T-helper 2 cell treated with Interferon-gamma antibody and Interleukin-4, amounts not matched to agents 5 μg/mL and 100 μg/mL, for 36 hours (primary cell): Measurements from ENCODE around the gene HBB.

Experiments
- DNase-seq: peaks from one replicate; pipeline ENCODE4 v3.0.0; 2021; ENCODE audit warnings: low spot score
- H3K27ac Mint-ChIP-seq: one replicate; pipeline ENCODE4 v1.8.0; 2021; ENCODE audit warnings: mild to moderate bottlenecking, mixed read lengths
- H3K27me3 Mint-ChIP-seq: one replicate; pipeline ENCODE4 v1.8.0; 2021; ENCODE audit warnings: low read depth, mixed read lengths
- H3K36me3 Mint-ChIP-seq: one replicate; pipeline ENCODE4 v1.8.0; 2021; ENCODE audit warnings: low read depth, mixed read lengths
- H3K4me1 Mint-ChIP-seq: one replicate; pipeline ENCODE4 v1.8.0; 2021; ENCODE audit warnings: low read depth, mixed read lengths
- H3K4me3 Mint-ChIP-seq: one replicate; pipeline ENCODE4 v1.8.0; 2022; ENCODE audit warnings: mild to moderate bottlenecking, moderate library complexity, mixed read lengths
- H3K9me3 Mint-ChIP-seq: one replicate; pipeline ENCODE4 v1.8.0; 2021; ENCODE audit warnings: mixed read lengths

Gene HBB

DNA sequence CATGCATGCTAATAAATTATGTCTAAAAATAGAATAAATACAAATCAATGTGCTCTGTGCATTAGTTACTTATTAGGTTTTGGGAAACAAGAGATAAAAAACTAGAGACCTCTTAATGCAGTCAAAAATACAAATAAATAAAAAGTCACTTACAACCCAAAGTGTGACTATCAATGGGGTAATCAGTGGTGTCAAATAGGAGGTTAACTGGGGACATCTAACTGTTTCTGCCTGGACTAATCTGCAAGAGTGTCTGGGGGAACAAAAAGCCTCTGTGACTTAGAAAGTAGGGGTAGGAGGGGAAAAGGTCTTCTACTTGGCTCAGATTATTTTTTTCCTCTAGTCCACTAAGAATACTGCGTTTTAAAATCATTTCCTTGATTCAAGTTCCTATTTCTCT lies 810 bp upstream of the HBB start:
- no peaks in the 10 kb centered on the region for H3K27me3 Mint-ChIP-seq
- DNase-seq, result no peak
- H3K27ac Mint-ChIP-seq, result no peak overlapping the region

DNA sequence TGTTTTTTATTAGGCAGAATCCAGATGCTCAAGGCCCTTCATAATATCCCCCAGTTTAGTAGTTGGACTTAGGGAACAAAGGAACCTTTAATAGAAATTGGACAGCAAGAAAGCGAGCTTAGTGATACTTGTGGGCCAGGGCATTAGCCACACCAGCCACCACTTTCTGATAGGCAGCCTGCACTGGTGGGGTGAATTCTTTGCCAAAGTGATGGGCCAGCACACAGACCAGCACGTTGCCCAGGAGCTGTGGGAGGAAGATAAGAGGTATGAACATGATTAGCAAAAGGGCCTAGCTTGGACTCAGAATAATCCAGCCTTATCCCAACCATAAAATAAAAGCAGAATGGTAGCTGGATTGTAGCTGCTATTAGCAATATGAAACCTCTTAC lies 1.4 kb downstream of the HBB start:
- no peaks in the 10 kb centered on the region for H3K36me3 Mint-ChIP-seq
- H3K4me1 Mint-ChIP-seq, result no peaks in the 10 kb centered on the region
- no peak for DNase-seq

More for the DNA sequence above, 810 bp upstream of the HBB start:
- no peak overlapping the region for H3K4me3 Mint-ChIP-seq
- H3K4me1 Mint-ChIP-seq, result no peaks in the 10 kb centered on the region
- no peaks in the 10 kb centered on the region for H3K36me3 Mint-ChIP-seq
- H3K9me3 Mint-ChIP-seq, result no peaks in the 10 kb centered on the region

DNA sequence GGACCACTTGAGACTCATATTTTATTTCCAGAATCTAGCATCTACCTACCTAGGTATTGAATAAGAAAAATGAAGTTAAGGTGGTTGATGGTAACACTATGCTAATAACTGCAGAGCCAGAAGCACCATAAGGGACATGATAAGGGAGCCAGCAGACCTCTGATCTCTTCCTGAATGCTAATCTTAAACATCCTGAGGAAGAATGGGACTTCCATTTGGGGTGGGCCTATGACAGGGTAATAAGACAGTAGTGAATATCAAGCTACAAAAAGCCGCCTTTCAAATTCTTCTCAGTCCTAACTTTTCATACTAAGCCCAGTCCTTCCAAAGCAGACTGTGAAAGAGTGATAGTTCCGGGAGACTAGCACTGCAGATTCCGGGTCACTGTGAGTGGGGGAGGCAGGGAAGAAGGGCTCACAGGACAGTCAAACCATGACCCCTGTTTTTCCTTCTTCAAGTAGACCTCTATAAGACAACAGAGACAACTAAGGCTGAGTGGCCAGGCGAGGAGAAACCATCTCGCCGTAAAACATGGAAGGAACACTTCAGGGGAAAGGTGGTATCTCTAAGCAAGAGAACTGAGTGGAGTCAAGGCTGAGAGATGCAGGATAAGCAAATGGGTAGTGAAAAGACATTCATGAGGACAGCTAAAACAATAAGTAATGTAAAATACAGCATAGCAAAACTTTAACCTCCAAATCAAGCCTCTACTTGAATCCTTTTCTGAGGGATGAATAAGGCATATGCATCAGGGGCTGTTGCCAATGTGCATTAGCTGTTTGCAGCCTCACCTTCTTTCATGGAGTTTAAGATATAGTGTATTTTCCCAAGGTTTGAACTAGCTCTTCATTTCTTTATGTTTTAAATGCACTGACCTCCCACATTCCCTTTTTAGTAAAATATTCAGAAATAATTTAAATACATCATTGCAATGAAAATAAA lies 2.1 kb downstream of the HBB start:
- no peaks in the 10 kb centered on the region for H3K36me3 Mint-ChIP-seq
- no peak overlapping the region for H3K27ac Mint-ChIP-seq
- DNase-seq, result no peak
- H3K9me3 Mint-ChIP-seq, result no peaks in the 10 kb centered on the region
- no peak overlapping the region for H3K4me3 Mint-ChIP-seq
- H3K4me1 Mint-ChIP-seq, result no peaks in the 10 kb centered on the region
- no peaks in the 10 kb centered on the region for H3K27me3 Mint-ChIP-seq

More for the DNA sequence above, 1.4 kb downstream of the HBB start:
- no peaks in the 10 kb centered on the region for H3K27me3 Mint-ChIP-seq
- no peak overlapping the region for H3K27ac Mint-ChIP-seq
- H3K9me3 Mint-ChIP-seq, result no peaks in the 10 kb centered on the region
- no peak overlapping the region for H3K4me3 Mint-ChIP-seq

DNA sequence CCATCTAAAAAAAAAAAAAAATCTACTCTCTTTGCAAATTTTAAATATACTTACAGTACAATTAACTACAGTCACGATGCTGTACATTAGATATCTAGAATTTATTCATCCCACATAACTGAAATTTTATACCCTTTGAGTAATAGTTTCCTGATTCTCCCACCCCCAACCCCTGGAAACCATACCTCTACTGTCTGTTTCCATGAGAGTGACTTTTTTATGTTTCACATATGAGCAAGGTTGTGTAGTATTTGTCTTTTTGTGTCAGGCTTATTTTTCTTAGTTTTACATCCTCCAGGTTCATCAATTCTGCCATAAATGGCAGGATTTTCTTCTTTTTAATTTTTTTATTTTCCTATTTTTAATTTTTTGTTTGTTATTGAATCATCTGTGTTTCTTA lies 3.2 kb downstream of the HBB start:
- no peak overlapping the region for H3K4me3 Mint-ChIP-seq
- no peaks in the 10 kb centered on the region for H3K4me1 Mint-ChIP-seq
- H3K36me3 Mint-ChIP-seq, result no peaks in the 10 kb centered on the region
- H3K27me3 Mint-ChIP-seq, result no peaks in the 10 kb centered on the region
- no peaks in the 10 kb centered on the region for H3K9me3 Mint-ChIP-seq
- DNase-seq, result no peak
- no peak overlapping the region for H3K27ac Mint-ChIP-seq

DNA sequence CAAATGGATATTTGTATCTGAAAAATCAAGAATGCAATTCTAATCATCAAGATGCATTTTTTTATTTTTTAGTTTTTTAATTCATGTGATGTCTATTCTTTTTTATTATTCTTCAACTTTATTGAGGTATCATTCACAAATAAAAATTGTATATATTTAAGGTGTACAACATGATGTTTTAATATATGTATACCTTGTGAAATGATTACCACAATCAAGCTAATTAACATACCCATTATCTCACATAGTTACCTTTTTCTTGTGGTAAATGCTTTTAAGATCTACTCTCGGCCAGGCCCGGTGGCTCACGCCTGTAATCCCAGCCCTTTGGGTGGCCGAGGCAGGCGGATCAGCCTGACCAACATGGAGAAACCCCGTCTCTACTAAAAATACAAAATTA lies 3.7 kb downstream of the HBB start:
- DNase-seq, result no peak
- H3K9me3 Mint-ChIP-seq, result no peaks in the 10 kb centered on the region

DNA sequence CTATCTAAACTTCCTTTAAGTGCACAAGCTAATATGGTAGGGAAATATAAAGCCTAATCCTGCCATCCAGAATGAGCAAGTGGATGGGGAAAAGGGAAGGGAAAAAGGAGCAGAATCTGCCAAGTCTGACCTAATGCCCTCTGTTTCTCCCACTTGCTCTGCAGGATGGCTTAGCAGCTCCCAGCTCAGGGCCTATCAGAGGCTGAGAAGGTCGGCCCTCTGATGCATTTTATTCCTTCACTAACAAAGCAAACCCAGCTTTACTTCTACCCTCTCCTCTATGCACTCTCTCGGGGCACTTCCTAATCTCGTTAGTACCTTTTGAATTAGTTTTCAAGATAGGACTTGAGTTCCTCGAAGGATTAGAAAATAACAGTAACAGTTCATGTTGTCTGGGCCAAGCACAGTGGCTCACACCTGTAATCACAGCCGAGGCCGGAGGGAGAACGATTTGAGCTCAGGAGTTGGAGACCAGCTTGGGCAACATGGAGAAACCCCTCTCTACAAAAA lies 16.4 kb downstream of the HBB start:
- no peaks in the 10 kb centered on the region for H3K9me3 Mint-ChIP-seq
- no peak overlapping the region for H3K4me3 Mint-ChIP-seq
- H3K27me3 Mint-ChIP-seq, result no peaks in the 10 kb centered on the region
- DNase-seq, result no peak
- H3K36me3 Mint-ChIP-seq, result no peaks in the 10 kb centered on the region
- H3K4me1 Mint-ChIP-seq, result no peaks in the 10 kb centered on the region
- no peak overlapping the region for H3K27ac Mint-ChIP-seq

More for the DNA sequence above, 3.7 kb downstream of the HBB start:
- Mint-ChIP-seq H3K4me1 (no peaks in the 10 kb centered on the region), H3K27me3 (no peaks in the 10 kb centered on the region), H3K4me3 (no peak overlapping the region), H3K27ac (no peak overlapping the region), H3K36me3 (no peaks in the 10 kb centered on the region)

DNA sequence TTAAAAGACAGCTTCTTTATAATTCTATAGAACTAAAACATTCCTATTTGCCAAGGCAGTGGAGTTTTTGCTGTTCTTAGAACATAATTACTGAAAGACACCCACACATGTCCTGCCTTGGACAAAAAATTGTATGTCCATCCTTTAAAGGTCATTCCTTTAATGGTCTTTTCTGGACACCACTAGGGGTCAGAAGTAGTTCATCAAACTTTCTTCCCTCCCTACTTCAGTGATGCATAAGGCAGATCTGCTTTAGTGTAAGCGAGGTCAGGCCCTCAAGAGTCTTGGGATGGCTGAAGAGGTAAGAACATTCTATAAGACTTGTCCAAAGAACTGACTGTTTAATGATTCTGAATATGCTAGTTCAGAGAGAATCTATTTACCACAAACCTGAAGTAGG lies 22.1 kb downstream of the HBB start:
- no peak overlapping the region for H3K4me3 Mint-ChIP-seq
- H3K36me3 Mint-ChIP-seq, result no peaks in the 10 kb centered on the region
- no peak for DNase-seq
- no peak overlapping the region for H3K27ac Mint-ChIP-seq
- H3K9me3 Mint-ChIP-seq, result no peaks in the 10 kb centered on the region
- no peaks in the 10 kb centered on the region for H3K4me1 Mint-ChIP-seq
- no peaks in the 10 kb centered on the region for H3K27me3 Mint-ChIP-seq

DNA sequence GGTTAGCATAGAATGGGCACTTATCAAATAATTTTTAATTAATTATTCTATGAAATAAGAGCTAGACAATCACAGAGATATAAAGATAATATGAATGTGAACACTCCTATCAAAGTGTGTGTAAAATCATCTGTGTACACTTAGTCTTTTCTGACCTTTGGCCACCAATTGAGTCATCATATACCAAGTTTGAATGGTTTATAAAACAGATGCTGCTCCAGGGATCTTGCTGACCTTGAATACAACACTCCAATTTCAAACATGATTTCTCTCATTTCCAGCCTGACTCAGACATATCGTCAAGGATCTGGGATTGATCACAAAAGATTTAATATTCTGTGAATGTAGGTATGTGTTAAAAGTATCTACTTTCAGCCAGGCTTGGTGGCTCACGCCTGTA lies 23.5 kb downstream of the HBB start:
- DNase-seq, result no peak
- H3K4me1 Mint-ChIP-seq, result no peaks in the 10 kb centered on the region
- no peaks in the 10 kb centered on the region for H3K9me3 Mint-ChIP-seq
- H3K4me3 Mint-ChIP-seq, result no peak overlapping the region
- H3K27ac Mint-ChIP-seq, result no peak overlapping the region
- no peaks in the 10 kb centered on the region for H3K27me3 Mint-ChIP-seq
- no peaks in the 10 kb centered on the region for H3K36me3 Mint-ChIP-seq

DNA sequence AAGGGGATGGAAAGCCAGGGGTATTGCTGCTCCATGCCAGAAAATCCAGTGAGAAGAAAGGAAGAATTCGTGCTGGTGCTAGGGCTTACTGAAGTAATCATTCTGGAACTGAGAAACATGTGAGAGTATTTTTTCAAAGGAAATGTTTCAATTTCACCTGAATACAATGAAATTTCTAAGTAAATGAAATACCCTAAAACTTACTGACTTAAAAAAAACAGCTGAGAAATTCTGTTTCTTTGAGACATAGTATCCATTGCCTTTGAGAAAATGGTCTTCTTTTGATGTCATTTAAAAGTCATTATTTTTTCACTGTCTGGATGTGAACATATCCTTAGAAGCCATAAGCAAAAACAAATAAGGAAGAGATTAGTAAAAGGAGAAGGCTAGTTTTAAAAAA lies 26.3 kb downstream of the HBB start, which contains the start of gene OR51V1:
TSS of gene OR51V1 (minus strand) at position 101 of the 400 bp plus-strand sequence. CDS start at position 101, 0 bp downstream.
- Mint-ChIP-seq H3K4me1 (no peaks in the 10 kb centered on the region), H3K27me3 (no peaks in the 10 kb centered on the region), H3K4me3 (no peak within 1 kb of the TSS), H3K27ac (no peak within 1 kb of the TSS), H3K9me3 (no peaks in the 10 kb centered on the region), H3K36me3 (no peaks in the 10 kb centered on the region)
- no peak for DNase-seq

DNA sequence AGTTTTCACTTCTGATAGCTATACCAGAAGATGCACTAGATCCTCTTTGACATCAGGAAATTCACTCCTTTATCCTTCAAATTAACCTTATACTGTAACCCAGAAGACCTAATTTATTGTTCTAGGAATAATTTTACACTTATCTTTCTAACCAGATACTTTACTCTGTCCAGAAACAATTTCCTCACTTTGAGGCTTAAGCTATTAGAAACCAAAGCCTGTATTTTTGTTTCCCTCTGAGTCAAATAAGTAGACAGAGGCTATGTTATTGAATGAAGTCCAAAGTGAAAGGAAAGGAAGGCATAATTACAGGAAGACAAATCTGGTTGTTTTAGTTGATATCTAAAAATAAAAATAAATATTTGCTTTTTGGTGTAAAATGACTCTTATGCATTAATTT lies 28.6 kb downstream of the HBB start:
- no peaks in the 10 kb centered on the region for H3K36me3 Mint-ChIP-seq
- no peaks in the 10 kb centered on the region for H3K4me1 Mint-ChIP-seq
- no peaks in the 10 kb centered on the region for H3K9me3 Mint-ChIP-seq
- no peak for DNase-seq
- H3K27ac Mint-ChIP-seq, result no peak overlapping the region
- H3K27me3 Mint-ChIP-seq, result no peaks in the 10 kb centered on the region
- H3K4me3 Mint-ChIP-seq, result no peak overlapping the region

DNA sequence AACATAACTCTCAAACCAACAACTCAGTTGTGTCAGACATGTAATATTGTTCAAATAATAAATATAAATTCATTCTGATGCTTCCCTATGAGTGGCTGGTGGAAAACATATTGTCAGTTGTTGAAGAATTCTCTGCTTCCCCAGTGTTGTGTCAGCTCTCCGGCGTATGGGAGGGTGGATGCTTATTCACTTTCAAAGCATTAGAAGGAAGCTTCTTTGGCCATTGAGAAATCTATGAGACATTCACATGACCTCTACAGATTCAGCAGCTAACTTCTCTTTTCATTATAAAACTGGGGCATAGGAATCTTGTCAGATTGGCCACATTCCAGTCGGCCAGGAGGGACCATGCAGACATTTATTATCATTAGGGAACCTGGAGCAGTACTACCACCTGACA lies 29.3 kb downstream of the HBB start:
- H3K27ac Mint-ChIP-seq, result no peak overlapping the region
- no peaks in the 10 kb centered on the region for H3K36me3 Mint-ChIP-seq
- no peak overlapping the region for H3K4me3 Mint-ChIP-seq
- no peak for DNase-seq
- no peaks in the 10 kb centered on the region for H3K27me3 Mint-ChIP-seq
- no peaks in the 10 kb centered on the region for H3K9me3 Mint-ChIP-seq
- H3K4me1 Mint-ChIP-seq, result no peaks in the 10 kb centered on the region

DNA sequence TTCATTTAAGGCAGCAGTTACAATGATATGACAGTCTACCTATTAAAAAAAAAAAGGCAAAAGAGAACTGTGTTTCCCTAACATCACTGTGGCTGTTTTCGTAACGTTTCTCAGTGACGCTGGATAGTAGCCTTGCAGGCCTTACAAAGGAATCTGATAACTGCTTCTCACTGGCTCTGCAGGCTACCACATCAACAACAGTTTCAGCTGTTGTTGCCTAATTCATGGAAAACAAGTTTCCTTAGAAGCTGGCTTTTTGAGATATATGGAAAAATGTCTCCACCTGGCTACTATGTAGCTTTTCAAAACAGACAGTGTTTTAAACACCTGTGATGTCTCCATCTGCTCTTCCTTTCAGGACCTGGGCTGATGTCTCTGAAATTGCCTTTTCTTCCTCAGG lies 30.1 kb downstream of the HBB start:
- no peak overlapping the region for H3K27ac Mint-ChIP-seq
- no peaks in the 10 kb centered on the region for H3K4me1 Mint-ChIP-seq
- DNase-seq, result no peak
- no peak overlapping the region for H3K4me3 Mint-ChIP-seq
- no peaks in the 10 kb centered on the region for H3K36me3 Mint-ChIP-seq
- no peaks in the 10 kb centered on the region for H3K9me3 Mint-ChIP-seq
- no peaks in the 10 kb centered on the region for H3K27me3 Mint-ChIP-seq

DNA sequence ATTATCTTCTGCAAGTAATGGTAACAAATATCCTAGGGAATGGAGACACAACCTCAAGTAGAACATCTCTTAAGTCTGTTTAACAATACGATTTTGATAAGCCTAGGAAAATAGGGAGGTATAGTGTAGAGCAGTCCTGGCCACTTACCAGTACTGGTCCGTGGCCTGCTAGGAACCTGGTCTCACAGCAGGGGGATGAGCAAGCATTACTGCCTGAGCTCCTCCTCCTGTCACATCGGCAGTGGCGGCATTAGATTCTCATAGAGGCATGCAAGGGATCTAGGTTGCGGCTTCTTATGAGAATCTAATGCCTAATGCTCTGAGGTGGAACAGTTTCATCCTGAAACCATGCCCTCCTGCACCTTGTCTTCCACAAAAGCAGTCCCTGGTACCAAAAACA lies 30.8 kb downstream of the HBB start:
- DNase-seq, result no peak
- Mint-ChIP-seq H3K9me3 (no peaks in the 10 kb centered on the region), H3K27me3 (no peaks in the 10 kb centered on the region), H3K36me3 (no peaks in the 10 kb centered on the region), H3K4me1 (no peaks in the 10 kb centered on the region), H3K4me3 (no peak overlapping the region), H3K27ac (no peak overlapping the region)

DNA sequence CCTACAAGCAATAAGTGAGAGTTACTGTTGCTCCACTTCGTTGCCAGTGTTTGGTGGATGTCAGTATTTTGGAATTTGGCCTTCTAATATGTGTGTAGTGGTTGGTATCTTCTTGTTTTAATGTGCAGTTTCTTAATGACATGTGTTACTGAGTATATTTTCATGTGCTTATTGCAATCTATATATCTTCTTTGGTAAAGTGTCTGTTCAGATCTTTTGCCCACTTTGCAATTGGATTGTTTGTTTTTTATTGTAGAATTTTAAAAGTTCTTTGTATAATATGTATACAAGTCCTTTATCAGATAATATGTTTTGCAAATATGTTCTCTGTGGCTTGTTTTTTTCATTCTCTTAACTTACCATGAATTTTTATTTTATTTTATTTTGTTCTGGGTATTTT lies 34.1 kb downstream of the HBB start:
- no peak overlapping the region for H3K27ac Mint-ChIP-seq
- no peaks in the 10 kb centered on the region for H3K4me1 Mint-ChIP-seq
- no peak overlapping the region for H3K4me3 Mint-ChIP-seq
- no peak for DNase-seq
- H3K9me3 Mint-ChIP-seq, result no peaks in the 10 kb centered on the region
- H3K27me3 Mint-ChIP-seq, result no peaks in the 10 kb centered on the region
- no peaks in the 10 kb centered on the region for H3K36me3 Mint-ChIP-seq

DNA sequence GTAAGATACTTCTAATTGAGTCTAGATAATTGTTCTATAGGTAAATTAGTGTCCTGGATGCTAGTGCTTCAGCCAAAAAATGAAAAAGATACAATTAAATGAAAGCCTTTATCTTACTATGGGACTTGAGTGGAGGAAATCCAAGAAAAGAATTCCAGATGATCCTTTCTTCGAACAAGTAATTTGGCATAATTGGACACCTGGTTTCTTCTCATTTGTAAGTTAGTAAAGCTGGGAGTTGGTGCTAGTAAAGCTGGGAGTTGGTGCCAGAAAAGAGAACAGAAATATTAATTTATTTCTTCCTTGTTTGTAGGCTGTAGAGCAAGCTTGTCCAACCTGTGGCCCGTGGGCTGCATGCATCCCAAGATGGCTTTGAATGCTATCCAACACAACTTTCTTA lies 38.7 kb downstream of the HBB start:
- no peak overlapping the region for H3K27ac Mint-ChIP-seq
- H3K27me3 Mint-ChIP-seq, result no peaks in the 10 kb centered on the region
- no peaks in the 10 kb centered on the region for H3K36me3 Mint-ChIP-seq
- H3K4me1 Mint-ChIP-seq, result no peaks in the 10 kb centered on the region
- no peak overlapping the region for H3K4me3 Mint-ChIP-seq
- DNase-seq, result no peak
- no peaks in the 10 kb centered on the region for H3K9me3 Mint-ChIP-seq
